IMR-90 (cell line): ENCODE measurements around the gene TMEM163. TPM values are rescaled to one million over a fixed set of nuclear protein-coding genes. Genes with fewer than 3 reads are reported as not detected.

ENCODE experiments used
- ATAC-seq: fragments of 200-7000 bp; cut with Tn5 transposase; 2 replicates; pipeline ENCODE4 v1.9.1; 2020; ENCODE audit warnings: low read depth, mild to moderate bottlenecking, moderate library complexity
- BruUV-seq: library from RNA; stranded (reverse); fragments of 400-500 nt; replicated peaks from 2 replicates; lab custom pipeline; 2021; lab: Mats Ljungman, UMichigan
- CTCF ChIA-PET: fragments of 300-600 bp; formaldehyde crosslinking; extraction: SDS; loops from one replicate; lab custom pipeline; 2021; ENCODE audit warnings: antibody characterized with exemption; lab: Yijun Ruan, JAX
- POLR2A ChIA-PET: fragments of 300-600 bp; sonication (Branson Sonifier 250); formaldehyde crosslinking; loops from one replicate; lab custom pipeline; 2022; ENCODE audit warnings: antibody characterized with exemption; ENCODE audit not compliant: unreplicated experiment; lab: Charles Lee
- DNase-seq: peaks from one replicate; pipeline ENCODE4 v3.0.0; 2013
- H2AFZ ChIP-seq: replicated peaks from 2 replicates; pipeline ENCODE3; 2013; ENCODE audit warnings: low read length, mild to moderate bottlenecking; ENCODE audit not compliant: poor library complexity
- H2AK5ac ChIP-seq: 2 replicates; pipeline ENCODE4 v1.6.1; 2013; ENCODE audit warnings: low read depth, low read length, inconsistent platforms
- H2AK9ac ChIP-seq: replicated peaks from 2 replicates; pipeline ENCODE3; 2013; ENCODE audit warnings: mild to moderate bottlenecking, low read depth, low read length, moderate library complexity; ENCODE audit not compliant: poor library complexity
- H2BK120ac ChIP-seq: 2 replicates; pipeline ENCODE4 v1.6.1; 2013; ENCODE audit warnings: low read depth, low read length, inconsistent platforms
- H2BK15ac ChIP-seq: 3 replicates; pipeline ENCODE4 v1.6.1; 2013; ENCODE audit warnings: low read depth, low read length, inconsistent platforms
- H2BK20ac ChIP-seq: 2 replicates; pipeline ENCODE4 v1.6.1; 2013; ENCODE audit warnings: low read depth, mild to moderate bottlenecking, inconsistent platforms, low read length, moderate library complexity
- H2BK5ac ChIP-seq: 2 replicates; pipeline ENCODE4 v1.6.1; 2013; ENCODE audit warnings: mild to moderate bottlenecking, low read depth, low read length, inconsistent platforms; ENCODE audit not compliant: poor library complexity, severe bottlenecking
- H3K14ac ChIP-seq: replicated peaks from 2 replicates; pipeline ENCODE4 v1.6.1; 2013; ENCODE audit warnings: low read depth, low read length, inconsistent platforms
- H3K18ac ChIP-seq: 2 replicates; pipeline ENCODE4 v1.6.1; 2013; ENCODE audit warnings: low read depth, low read length, control low read depth
- H3K23ac ChIP-seq: 2 replicates; pipeline ENCODE4 v1.6.1; 2013; ENCODE audit warnings: low read depth, low read length, inconsistent platforms
- H3K27ac ChIP-seq: 2 replicates; pipeline ENCODE4 v1.5.1; 2013; ENCODE audit warnings: mild to moderate bottlenecking, control low read depth, low read length; ENCODE audit not compliant: insufficient read depth
- H3K27me3 ChIP-seq: 2 replicates; pipeline ENCODE4 v1.6.1; 2013; ENCODE audit warnings: low read length; ENCODE audit not compliant: control insufficient read depth, insufficient read depth
- H3K36me3 ChIP-seq: 2 replicates; pipeline ENCODE4 v1.6.1; 2013; ENCODE audit warnings: low read length, mixed read lengths; ENCODE audit not compliant: control insufficient read depth, insufficient read depth
- H3K4ac ChIP-seq: 2 replicates; pipeline ENCODE4 v1.6.1; 2013; ENCODE audit warnings: low read depth, low read length, inconsistent platforms
- H3K4me1 ChIP-seq: 2 replicates; pipeline ENCODE4 v1.6.1; 2013; ENCODE audit warnings: low read length, mixed read lengths; ENCODE audit not compliant: control insufficient read depth, insufficient read depth
- H3K4me2 ChIP-seq: 2 replicates; pipeline ENCODE4 v1.6.1; 2013; ENCODE audit warnings: low read depth, mild to moderate bottlenecking, control low read depth, low read length, moderate library complexity
- H3K4me3 ChIP-seq: 2 replicates; pipeline ENCODE4 v1.5.1; 2013; ENCODE audit warnings: low read depth, mild to moderate bottlenecking, control low read depth, low read length, moderate library complexity; ENCODE audit not compliant: insufficient read depth
- H3K56ac ChIP-seq: 2 replicates; pipeline ENCODE4 v1.6.1; 2013; ENCODE audit warnings: low read length, inconsistent platforms; ENCODE audit not compliant: insufficient read depth; ENCODE audit errors: extremely low read depth
- H3K79me1 ChIP-seq, 2 experiments: 2 replicates each; pipeline ENCODE4 v1.6.1; 2013; ENCODE audit warnings: low read length in 2 of 2, inconsistent platforms in 1 of 2, low read depth in 1 of 2
- H3K9ac ChIP-seq: 2 replicates; pipeline ENCODE4 v1.6.1; 2013; ENCODE audit warnings: low read depth, low read length, control low read depth
- H3K9me1 ChIP-seq: 2 replicates; pipeline ENCODE4 v1.6.1; 2013; ENCODE audit warnings: low read length, inconsistent platforms; ENCODE audit not compliant: insufficient read depth
- H3K9me3 ChIP-seq: 2 replicates; pipeline ENCODE4 v1.6.1; 2013; ENCODE audit warnings: low read length; ENCODE audit not compliant: control insufficient read depth, insufficient read depth
- H4K20me1 ChIP-seq: 2 replicates; pipeline ENCODE4 v1.6.1; 2013; ENCODE audit warnings: low read length, inconsistent platforms; ENCODE audit not compliant: insufficient read depth
- H4K5ac ChIP-seq: 2 replicates; pipeline ENCODE4 v1.6.1; 2013; ENCODE audit warnings: mild to moderate bottlenecking, low read depth, low read length, control low read depth
- H4K8ac ChIP-seq, 2 experiments: 2 replicates each; pipeline ENCODE4 v1.6.1; 2013; ENCODE audit warnings: low read depth in 2 of 2, low read length in 2 of 2, control low read depth in 1 of 2, inconsistent platforms in 1 of 2
- H4K91ac ChIP-seq: 2 replicates; pipeline ENCODE4 v1.6.1; 2013; ENCODE audit warnings: low read depth, low read length, inconsistent platforms; ENCODE audit not compliant: insufficient read depth
- CEBPB ChIP-seq: IDR thresholded peaks from 2 replicates; pipeline ENCODE4 v1.6.1; 2012; ENCODE audit warnings: low read depth, low read length, improper control_type of control experiment
- CTCF ChIP-seq: conservative IDR thresholded peaks from 2 replicates; pipeline ENCODE4 v1.5.1; 2012; ENCODE audit warnings: mild to moderate bottlenecking, low read depth, low read length, improper control_type of control experiment
- ELK1 ChIP-seq: fragments of 150-350 bp; IDR thresholded peaks from 2 replicates; pipeline ENCODE4 v1.6.1; 2016; ENCODE audit warnings: low read depth, mild to moderate bottlenecking, low read length, moderate library complexity, borderline replicate concordance
- MXI1 ChIP-seq: IDR thresholded peaks from 2 replicates; pipeline ENCODE4 v1.6.1; 2012; ENCODE audit warnings: low read depth, mild to moderate bottlenecking, low read length, moderate library complexity, borderline replicate concordance
- NFE2L2 ChIP-seq: fragments of 150-350 bp; IDR thresholded peaks from 2 replicates; pipeline ENCODE4 v1.6.1; 2016; ENCODE audit warnings: low read depth, mild to moderate bottlenecking, low read length
- RAD21 ChIP-seq: IDR thresholded peaks from 2 replicates; pipeline ENCODE4 v1.6.1; 2012; ENCODE audit warnings: low read length, improper control_type of control experiment
- RCOR1 ChIP-seq: IDR thresholded peaks from 2 replicates; pipeline ENCODE4 v1.6.1; 2012; ENCODE audit warnings: mild to moderate bottlenecking, low read length, improper control_type of control experiment; ENCODE audit not compliant: insufficient replicate concordance
- RFX5 ChIP-seq: IDR thresholded peaks from 2 replicates; pipeline ENCODE4 v1.8.0; 2012; ENCODE audit warnings: low read depth, mild to moderate bottlenecking, low read length, moderate library complexity
- WGBS, 2 experiments: methylation state at CpG; one replicate each; pipeline versions ENCODE4 v1.1.5 to v1.1.7; 2013; ENCODE audit warnings: missing lambda C conversion rate in 2 of 2; ENCODE audit not compliant: insufficient read length in 1 of 2; ENCODE audit errors: extremely low coverage in 2 of 2; 5-methylcytosine and 5-hydroxymethylcytosine counted together
- dilution Hi-C: fragments of 300-500 bp; cut with HindIII; formaldehyde crosslinking; loops from one replicate; pipeline ENCODE4 v1.14.3; 2018; ENCODE audit warnings: low sequenced_read_pairs; ENCODE audit not compliant: unreplicated experiment
- in situ Hi-C: fragments of 300-500 bp; cut with MboI; formaldehyde crosslinking; loops from 3 replicates; pipeline ENCODE4 v1.14.3; 2019; ENCODE audit warnings: low sequenced_read_pairs, inconsistent platforms, mixed read lengths
- intact Hi-C: fragments of 100-400 bp; cut with micrococcal nuclease; formaldehyde crosslinking; loops from 2 replicates; pipeline ENCODE4 v1.10.0; 2022
- polyA plus RNA-seq, 3 experiments: library from polyadenylated mRNA; depleted of rRNA; stranded (reverse); fragments of >200 nt; gene quantifications; 2 replicates each; pipeline ENCODE4 v1.2.3, GENCODE V29; 2012; ENCODE audit warnings: low replicate concordance in 1 of 3
- total RNA-seq: library from RNA; depleted of rRNA; stranded (reverse); fragments of >200 nt; gene quantifications from 2 replicates; pipeline ENCODE4 v1.2.3, GENCODE V29; 2012

Gene TMEM163
- total and polyA plus RNA-seq, 2 of the 4 experiments (the other 2 are of a cell fraction), result not detected

GRCh38 chr2:134711692-134712091, 7.1 kb downstream of the TMEM163 start:
- no peak for ATAC-seq
- no peak overlapping the region for H3K4ac ChIP-seq
- dilution Hi-C loops, result no loop called here
- H4K5ac ChIP-seq, result no peak overlapping the region
- H3K4me2 ChIP-seq, result no peak overlapping the region
- H3K56ac ChIP-seq, result no peak overlapping the region
- H3K4me3 ChIP-seq, result no peak overlapping the region
- no peak overlapping the region for H2AK5ac ChIP-seq
- CTCF ChIA-PET, result no interaction called here
- H2BK5ac ChIP-seq, result no peak overlapping the region
- DNase-seq, result no peak
- no TSS peak for BruUV-seq
- no peak overlapping the region for H3K14ac ChIP-seq
- no peak overlapping the region for H2AFZ ChIP-seq
- H2BK120ac ChIP-seq, result no peak overlapping the region
- POLR2A ChIA-PET, result no interaction called here
- no peaks in the 10 kb centered on the region for H4K20me1 ChIP-seq
- H3K9me1 ChIP-seq, result no peaks in the 10 kb centered on the region
- no peak overlapping the region for H2BK15ac ChIP-seq
- in situ Hi-C loops, result no loop called here
- no peaks in the 10 kb centered on the region for H3K9me3 ChIP-seq
- H3K9ac ChIP-seq, result no peak overlapping the region
- H3K27me3 ChIP-seq, result peaks cover 19% of the 10 kb centered on the region
- H3K36me3 ChIP-seq, result no peaks in the 10 kb centered on the region
- H4K8ac ChIP-seq, result no peak overlapping the region
- H3K79me1 ChIP-seq, result no peaks in the 10 kb centered on the region
- TF ChIP-seq MXI1 (no peak), RCOR1 (no peak), RAD21 (no peak), RFX5 (no peak), CTCF (no peak), NFE2L2 (no peak), CEBPB (no peak), ELK1 (no peak)
- H3K23ac ChIP-seq, result no peak overlapping the region
- H3K18ac ChIP-seq, result no peak overlapping the region
- H4K91ac ChIP-seq, result no peak overlapping the region
- H3K4me1 ChIP-seq, result no peaks in the 10 kb centered on the region
- no peak overlapping the region for H2BK20ac ChIP-seq
- no peak overlapping the region for H3K27ac ChIP-seq
- H2AK9ac ChIP-seq, result no peak overlapping the region
- WGBS, 2 experiments, result no CpG with 5 or more reads among the region's 3 CpGs
- intact Hi-C loops, result no loop called here
